Stimulated activated CD4-positive, alpha-beta T cell treated with anti-CD3 and anti-CD28 coated beads, TNF-alpha, amount 100 ng/mL, for 24 hours (primary cell): ENCODE results near the gene MYDGF.
"Not testable (repeated sequence)": the region's sequence is repeated elsewhere in the genome, so short reads cannot be mapped to it uniquely, and the experiment has no call there.

Experiments
- DNase-seq, 3 experiments: peaks; one replicate each; pipeline ENCODE4 v3.0.0-alpha.2; 2020; ENCODE audit warnings: low read depth in 3 of 3

The MYDGF gene

DNA sequence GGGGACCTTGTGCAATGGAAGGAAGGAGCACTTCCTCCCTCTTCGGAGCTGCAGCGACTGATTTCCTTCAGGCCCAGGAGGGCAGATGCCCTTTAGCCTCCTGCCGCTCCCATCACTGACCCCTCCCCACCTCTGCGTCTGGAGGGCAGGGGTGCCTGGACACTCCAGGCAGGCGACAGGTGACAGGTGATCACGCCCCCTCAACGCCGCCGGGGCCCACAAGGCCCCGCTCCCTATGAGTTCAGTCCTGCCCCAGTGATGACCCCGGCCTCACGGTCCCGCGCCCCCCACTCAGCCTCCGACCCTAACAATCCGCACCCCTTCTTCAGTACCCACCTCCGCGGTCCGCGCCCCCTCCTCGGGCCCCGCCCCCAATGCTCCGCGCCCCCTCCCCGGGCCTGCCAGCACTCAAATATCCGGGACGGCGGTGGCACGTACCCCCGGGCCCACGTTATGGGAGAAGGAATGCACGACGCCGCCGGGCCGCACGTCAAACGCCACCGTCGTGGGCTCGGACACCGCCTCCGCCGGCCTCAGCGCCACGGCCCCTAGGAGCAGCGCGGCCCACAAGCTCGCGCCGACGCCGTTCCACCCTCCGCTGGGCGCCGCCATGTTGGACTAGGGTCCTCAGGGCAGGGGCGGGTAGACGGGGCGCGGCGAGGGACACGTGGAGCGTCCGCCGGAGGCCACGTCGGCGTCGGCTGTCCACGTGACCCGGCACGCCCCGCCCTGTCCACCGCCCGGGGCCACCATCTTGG is at the start of gene MYDGF:
MYDGF (minus strand) TSS at position 620 of the 758 bp plus-strand sequence; CDS start at position 612, 8 bp downstream.
- DNase-seq, result peak; percentile 87 to 93 (median 88)

DNA sequence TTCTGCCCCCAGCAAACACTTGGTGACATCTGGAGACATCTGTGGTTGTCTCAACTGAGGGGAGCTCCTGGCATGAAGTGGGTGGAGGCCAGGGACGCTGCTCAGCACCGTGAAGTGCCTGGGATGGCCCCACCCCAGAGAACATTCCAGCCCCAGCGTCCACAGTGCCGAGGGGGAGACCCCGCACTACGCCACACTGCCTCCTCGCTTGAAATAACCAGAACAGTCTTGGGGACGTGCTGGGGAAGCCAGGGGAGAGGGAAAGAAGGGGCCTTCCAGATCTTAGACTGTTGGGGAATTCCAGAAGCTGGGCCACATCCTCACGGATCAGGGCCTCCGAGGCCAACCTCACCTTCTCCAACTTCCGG is 49.3 kb upstream of the MYDGF start:
- DNase-seq, result no peak

DNA sequence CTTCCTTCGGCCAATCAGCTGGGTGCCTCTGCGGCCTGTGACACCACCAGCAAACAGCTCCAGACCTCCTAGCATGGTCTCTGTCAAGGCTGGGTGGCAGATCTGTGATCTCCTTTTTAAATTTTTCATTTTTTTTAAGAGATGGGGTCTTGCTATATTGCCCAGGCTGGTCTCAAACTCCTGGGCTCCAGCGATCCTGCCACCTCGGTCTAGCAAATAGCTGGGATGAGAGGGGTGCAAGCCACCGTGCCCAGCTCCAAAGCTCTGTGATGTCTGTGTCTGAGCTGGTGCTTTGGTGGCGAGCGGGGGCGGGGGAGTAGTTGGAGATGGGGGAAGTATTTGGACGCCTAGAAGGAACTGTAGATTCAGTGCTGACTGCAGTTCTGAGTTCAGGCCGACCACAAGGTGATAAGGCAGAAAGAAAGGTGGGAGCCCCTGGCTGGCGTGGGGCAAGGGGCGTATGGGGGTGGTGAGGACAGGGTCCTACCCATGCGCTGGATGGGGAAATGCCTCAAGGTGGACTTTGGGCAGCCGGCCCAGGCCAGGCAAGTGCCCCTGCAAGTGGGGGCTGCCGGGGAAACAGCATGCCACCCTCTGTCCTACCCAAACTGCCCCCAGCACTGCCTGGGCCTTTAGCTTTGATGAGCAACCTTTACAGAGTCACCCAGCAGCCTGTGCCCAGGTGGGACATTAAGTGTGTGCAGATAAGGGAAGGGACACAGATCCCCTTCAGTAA is 48.0 kb upstream of the MYDGF start:
- no peak for DNase-seq

DNA sequence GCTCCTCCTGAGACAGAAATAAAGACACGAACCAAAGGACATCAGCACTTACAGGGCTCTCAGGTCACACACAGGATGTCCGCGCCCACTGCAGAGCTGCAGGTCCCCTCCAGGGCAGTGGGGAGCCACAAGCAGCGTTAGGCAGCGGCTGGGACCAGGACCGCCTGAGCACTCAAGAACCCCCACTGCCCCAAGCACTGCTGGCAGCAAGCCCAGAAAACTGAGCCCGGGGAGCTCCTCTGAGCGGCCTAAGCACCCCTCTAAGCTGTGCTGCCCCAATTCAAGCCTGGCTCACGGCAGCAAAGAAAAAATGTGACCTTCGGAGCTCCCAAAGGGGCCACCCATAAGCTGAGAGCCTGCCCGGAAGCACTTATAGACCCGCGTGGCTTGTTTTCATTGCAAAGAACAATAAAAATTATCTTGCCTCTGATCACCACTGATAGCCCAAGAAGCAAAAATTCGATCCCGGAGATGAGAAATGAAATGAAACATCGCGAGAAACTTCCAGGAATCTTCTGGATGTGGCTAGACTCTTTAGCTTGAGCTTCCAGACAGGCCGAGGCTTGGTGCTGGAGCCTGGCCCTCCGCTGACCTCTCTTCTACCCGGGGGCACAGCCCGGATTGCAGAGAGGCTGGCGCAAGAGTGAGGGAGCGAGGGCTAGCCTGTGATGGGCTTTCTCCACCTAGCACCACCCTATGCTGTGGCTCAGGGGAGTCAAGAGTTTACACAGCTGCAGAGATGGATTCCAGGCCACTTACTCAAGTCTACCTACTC is 47.2 kb upstream of the MYDGF start:
- DNase-seq, result no peak

DNA sequence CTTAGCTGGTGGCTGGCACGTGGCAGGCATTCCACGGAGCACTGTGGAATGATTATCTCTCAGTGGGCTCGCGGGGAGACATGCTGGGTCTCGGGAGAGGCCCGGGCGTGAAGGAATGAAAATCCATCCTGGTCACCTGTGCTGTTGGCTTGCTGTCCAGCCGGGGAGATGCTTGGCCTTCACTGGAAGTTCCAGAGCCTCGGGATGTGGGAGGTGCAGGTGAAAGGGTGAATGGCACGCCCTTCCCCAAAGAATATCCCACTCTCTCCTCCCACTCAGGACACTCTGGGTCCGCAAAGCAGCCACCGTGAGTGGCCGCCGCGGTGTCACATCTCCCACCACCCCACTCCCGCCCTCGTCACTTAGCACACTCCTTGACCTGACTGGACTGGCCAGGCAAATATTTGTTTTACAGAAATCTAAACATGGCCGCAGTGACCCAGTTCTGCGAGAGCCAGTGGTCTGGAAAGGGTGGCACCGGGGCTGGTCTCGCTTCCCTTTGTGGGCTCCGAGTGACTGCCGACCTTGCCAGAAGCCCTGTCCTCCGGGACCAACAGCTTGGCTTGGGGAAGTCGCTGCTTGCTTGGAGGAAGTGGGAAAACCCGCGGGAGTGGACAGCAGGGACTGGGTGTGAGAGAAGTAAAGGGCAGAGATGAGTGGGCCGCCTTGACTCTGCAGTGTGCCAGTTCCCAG is 45.5 kb upstream of the MYDGF start:
- DNase-seq, result no peak

DNA sequence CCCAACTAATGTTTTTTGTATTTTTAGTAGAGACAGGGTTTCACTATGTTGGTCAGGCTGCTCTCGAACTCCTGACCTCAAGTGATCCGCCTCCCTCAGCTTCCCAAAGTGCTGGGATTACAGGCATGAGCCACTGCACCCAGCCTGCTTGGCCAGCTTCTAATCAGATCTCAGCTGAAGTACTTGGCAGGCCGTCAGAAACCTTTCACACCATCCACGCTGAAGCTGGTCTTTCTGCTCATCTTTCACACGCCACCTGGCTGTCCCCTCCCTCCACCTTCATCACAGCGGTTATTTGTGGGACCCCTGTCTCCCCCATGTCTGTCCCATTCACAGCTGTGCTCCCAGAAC is 45.0 kb upstream of the MYDGF start:
- DNase-seq, result not testable (repeated sequence)

DNA sequence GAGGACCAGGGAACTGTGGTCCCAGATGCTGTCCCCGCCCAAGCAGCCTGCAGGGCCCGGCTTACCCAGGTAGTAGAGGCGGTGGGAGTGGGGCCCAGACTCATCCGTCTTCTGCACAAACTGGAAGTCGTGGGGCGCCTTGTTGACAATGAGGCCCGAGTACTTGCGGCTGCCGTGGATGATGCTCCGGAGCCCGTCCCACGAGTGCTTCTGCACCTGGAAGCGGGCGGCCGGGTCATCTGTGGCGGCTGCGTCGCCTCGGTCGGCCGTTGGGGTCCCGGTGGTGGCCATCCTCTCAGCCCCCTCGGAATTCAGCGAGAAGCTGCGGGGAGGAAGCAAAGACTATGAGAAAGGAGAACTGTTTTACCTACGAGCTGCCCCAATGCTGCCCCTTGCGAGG is 43.9 kb upstream of the MYDGF start:
- no peak for DNase-seq

DNA sequence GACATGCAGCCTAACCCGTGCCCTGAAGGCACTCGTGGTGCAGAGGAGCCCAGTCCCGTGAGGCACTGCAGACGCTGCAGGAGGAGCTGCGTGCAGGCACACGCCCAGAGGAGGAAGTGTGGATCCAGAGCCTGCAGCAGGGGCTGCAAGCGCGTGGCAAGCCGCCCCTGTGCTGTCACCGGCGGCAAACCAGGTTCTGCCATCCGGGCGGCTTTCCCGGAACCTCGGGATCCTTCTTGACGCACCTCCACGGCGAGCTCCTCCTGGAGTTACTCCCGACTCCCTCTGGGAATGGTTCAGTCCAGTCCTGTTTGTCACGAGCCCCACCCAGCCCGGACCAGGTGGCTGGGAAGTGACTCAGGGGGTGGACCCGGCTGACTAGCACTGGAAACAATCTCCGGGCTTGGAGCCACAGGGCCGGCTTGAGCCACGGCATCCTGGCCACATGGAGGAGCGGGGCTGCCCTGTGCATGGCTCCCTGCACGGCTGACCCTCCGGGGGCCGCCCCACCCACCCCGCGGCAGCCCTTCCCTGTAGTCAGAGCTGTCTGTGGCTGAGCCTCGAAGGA is 43.3 kb upstream of the MYDGF start:
- DNase-seq, result no peak

DNA sequence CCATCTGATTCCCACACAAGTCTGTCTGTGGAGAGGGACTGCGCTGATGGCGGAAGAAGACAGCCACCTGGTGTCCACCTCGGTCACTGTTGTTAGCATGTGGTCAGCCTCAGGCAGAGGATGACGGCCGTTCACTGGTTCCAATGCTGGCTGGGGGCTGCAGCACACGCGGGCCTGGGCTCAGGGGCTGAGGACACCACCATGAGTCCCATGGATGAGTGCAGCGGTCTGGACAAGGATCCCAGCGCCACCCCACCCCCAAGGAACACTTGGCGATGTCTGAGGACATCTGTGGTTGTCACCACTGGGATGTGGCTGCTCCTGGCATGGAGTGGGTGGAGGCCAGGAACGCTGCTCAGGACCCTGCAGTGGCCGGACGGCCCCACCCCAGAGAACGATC is 42.6 kb upstream of the MYDGF start:
- DNase-seq, result no peak

DNA sequence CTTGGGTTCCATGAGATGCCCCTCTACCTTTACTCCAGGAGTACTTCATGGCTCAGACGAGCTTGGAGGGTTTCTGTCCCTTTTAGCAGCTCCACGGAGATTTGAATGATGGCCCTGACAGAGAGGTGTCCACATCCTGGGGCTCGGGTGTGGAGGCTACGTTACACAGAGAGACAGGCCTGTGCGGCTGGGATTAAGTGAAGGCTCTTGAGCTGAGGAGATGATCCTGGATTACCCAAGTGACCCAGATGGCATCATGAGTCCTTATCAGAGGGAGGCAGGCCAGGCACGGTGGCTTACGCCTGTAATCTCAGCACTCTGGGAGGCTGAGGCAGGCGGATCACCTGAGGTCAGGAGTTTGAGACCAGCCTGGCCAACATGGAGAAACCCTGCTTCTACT is 41.1 kb upstream of the MYDGF start:
- DNase-seq, result no peak

DNA sequence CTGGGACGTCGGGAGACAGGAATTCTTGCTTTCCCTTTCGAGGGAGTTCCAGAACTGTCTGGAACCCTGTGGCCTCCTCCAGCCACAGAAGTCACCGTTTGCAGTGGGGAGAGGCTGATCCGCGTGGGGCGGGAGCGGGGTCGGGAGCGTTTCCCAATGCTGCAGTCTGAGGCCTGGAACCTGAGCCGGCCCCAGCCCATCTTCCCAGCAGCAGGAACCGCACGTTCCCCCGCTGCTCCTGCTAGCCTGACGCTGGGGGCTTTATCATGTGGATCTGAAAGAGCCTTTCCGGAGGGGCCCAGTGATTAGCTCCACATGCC is 40.1 kb upstream of the MYDGF start:
- no peak for DNase-seq

DNA sequence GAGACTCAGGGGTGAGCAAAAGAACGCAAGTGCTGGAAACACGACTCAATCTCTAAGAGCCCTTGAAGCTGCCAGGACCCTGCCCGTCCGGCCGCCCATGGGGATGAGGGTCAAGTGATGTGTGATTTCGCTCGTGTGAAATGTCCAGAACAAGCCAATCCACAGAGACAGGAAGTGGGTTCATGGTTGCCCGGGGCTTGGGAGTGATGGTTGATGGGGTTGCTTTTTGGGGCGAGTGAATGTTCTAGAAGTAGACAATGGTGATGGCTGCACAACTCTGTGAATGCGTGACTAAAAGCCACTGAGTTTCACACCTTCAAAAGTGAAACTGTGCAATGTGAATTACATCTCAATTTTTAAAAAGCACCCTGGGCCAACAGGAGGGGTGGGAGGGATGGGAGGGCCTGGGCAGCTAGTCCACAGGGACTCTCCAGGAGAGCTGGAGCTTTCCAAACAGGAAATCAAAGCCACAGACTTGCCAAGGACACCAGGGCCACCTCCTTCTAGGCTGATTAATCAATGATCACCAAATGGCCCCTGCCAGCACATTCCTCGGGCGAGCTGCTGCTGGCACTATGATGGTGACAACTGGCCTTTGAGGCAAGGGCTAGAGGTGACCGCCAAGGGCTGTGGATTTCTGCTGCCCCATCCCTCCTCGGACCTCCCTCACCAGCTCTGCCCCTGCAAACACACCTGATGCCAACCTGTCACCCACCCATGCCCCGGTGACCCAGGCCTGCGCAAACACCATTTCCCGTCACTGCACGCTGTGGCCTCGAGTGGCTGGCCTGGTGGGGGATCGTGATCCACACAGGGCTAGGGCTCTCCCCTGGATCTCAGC is 39.5 kb upstream of the MYDGF start:
- no peak for DNase-seq

DNA sequence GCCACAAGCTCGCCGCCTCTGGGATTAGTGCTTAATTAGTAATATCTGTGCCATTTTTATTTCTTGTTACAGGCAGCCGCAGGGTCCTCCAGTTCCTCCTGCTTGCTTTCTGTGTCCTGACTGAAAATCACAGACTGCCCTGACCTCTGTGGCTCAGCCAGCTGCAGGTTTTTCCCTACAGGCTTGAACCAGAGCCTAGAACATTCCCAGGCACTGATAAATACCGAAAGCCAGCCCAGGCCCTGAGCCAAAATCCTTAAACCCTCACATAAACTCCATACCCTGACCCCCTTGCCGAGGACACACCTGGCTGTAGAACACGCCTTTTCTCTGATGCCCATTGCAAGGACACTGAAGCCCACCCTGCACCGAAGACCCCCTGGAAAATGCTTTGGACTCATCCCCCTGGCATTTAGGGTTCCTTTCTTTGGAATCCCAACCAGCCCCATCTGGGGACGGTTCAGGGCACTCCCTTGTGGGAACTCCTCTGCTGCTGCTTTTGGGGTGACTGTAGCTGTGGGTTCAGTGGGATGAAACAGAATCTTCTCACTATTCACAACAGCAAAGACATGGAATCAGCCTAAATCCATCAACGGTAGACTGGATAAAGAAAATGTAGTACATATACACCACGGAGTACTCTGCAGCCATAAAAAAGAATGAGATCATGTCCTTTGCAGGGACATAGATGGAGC is 38.0 kb upstream of the MYDGF start:
- no peak for DNase-seq

DNA sequence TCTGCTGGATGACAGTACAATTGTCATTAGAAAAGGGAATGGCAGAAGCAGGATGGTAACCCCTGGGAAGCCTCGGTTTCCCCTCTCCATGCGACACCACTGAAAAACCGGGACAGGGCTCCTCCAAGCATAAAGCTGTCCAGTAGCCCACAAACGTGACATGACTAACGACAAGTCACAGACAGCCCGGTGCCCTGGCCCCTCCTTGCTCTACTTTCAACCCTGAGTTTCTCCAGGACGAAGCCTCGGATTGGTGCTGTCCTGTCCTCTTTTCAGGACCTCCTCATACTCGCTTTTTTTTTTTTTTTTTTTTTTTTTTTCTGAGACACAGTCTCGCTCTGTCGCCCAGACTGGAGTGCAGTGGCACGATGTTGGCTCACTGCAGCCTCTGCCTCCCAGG is 37.2 kb upstream of the MYDGF start:
- DNase-seq, result no peak

DNA sequence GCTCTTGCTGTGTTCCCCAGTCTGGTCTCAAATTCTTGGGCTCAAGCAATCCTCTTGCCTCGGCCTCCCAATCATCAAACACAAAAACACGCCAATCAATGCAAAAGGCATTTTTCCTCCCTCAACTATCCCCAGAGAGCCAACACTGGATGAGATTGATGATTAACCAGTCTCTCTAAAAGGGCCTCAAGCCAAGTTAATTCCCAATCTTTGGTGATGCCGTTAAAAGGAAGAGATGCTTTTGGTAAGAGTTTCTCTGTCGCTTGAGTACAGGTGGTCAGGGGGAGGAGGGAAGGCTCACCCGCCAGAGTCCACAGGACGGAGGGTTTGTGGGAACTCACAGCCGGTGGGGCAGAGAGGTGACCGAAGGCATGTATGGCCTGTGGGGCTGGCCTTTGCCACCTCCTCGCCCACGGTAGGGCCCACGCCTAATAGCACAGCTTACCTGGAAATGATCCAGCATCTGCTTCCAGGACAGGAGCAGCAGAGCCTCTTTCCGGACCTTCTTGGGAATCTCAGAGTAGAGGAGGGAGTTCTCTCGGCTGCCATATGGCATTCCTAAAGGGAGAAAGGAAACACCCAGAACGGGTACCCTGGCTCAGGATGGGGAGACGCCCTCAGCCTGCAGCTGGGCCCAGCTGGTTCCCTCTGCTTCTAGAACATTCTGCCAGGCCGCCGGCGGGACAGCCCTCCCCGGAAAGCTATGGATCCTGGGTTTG is 35.4 kb upstream of the MYDGF start:
- DNase-seq, result no peak

DNA sequence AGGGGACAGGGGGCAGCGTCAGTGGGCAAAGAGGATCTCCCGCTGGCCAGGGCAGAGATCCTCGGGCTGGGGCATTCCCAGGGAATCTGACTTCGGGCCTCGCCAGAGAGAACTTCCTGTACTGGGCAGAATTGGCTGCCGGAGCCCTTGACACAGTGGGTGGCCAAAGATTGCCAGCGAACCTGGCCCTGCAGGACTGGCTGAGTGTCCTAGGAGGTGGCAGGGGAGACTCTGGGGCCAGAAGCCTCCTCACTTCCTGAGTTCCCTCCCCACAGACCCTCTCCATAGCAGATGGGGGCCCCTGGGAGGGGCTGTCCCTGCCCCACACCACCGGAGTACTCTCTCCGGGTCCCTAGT is 34.2 kb upstream of the MYDGF start:
- no peak for DNase-seq

DNA sequence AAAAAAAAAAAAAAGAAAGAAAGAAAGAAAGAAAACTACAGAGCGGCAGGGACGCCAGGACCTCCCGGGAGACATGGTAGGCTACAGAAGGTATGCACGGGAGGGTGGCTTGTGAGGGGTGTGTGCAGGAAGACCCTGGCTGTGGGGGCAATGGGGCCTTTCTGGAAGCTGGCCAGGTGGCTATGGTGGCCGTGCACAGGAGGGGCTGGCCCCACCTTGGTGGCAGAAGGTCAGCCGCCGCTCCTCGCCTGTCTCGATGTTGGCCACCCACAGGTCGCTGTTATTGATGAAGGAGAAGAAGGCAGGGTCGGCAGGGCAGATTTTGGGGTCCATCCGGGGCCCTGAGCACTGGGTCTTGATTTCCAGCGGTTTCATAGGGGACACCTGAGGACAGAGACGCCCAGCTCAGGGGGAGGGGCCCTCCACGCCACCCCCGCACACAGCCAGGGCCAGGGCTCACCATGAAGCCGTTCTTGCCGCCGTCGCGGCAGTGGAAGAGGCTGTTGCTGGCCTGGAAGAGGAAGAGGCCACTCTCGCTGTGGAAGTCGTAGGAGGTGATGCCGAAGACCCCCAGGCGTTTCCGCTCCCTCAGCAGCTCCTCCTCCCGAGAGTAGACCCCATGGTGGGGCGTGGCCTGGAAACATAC is 33.7 kb upstream of the MYDGF start:
- DNase-seq, result no peak

DNA sequence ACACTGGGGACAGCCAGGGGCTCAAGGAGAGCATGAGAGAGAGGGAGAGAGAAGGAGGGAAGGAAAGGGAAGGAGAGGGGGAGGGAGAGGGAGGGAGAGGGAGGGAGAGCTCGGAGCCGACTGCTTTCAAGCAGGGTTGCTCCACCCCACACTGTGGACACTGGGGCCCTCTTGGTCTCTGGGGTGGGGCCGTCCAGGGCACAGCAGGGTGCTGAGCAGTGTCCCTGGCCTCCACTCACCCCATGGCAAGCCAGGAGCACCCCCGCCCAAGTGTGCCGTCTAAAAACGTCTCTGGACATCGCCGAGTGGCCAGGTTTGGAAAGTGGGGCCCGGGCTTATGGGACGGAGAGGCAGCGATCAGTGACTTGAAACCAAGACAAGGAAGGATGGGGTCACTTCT is 32.6 kb upstream of the MYDGF start:
- no peak for DNase-seq

DNA sequence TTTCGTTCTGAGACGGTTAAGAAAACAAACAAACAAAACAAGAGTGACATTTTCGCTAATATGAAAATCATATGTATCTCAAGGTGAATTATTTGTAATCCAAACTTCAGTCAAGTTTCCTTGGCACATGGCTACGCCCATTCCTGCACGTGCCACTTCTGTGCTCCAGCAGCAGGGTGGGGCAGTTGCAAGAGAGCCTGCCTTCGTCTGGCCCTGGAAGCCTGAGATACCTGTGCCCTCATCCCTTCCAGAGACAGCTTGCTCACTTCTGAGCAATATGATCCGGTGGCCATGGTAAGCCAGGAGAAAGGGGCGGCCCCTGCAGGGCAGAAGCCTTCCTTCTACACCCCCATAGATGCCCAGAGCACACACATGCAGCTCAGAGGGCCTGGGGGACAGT is 31.4 kb upstream of the MYDGF start:
- DNase-seq, result no peak

DNA sequence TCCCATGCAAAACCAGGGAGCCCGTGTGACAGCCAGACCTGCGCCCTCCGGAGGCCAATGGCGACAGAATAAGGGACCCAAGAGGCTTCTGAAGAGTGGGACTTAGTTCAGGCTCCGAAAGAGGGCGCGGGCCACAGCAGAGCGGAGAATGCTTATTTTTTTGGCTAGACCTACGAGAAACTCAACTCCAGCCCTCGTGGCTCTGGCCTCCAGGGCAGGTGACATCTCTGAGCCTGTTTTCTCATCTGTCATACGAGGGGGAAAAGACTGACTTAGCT is 30.5 kb upstream of the MYDGF start:
- no peak for DNase-seq
